Stimulated activated naive CD4-positive, alpha-beta T cell treated with Interleukin-2 at 50 U/mL for 16 hours (primary cell): ENCODE measurements around the gene PRUNE2.

Source experiments
- DNase-seq: peaks from one replicate; lab custom pipeline; 2025; lab: John Stamatoyannopoulos, UW

The PRUNE2 gene

GRCh38 chr9:76898786-76899185 lies 7.1 kb downstream of the PRUNE2 start:
- no peak for DNase-seq

DNA sequence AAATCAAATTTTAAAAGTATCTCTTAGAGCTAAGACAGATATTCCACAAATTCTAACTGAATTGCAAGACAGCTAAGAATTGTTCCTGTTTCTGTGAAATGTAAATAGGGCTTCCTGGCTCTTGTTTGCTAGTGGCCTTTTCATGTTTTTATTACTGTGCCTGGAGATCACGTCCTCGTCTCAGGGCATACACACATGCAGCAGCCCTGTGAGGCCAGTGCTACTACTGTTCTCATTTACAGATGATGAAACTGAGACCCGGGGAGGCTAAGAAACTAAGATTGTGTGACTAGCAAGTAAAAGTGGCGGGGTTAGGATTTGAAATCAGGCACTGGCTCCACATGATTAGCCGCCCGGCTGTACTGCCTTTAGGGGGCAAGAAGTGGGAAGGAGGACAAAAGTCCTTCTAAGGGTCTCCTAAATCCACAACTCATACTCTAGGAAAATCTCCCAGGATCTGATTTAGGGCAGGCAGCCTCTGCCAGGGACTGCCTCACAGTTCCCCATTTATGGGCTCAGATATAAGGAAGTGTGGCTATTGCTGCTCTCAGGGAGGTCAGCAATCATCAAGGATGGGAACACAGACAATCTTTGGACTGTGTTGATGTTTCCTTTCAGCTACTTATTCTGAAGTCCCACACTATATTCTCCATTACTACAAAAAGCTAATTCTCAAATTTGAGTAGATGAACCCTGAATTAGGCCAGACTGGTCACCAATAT lies 7.9 kb downstream of the PRUNE2 start:
- no peak for DNase-seq

DNA sequence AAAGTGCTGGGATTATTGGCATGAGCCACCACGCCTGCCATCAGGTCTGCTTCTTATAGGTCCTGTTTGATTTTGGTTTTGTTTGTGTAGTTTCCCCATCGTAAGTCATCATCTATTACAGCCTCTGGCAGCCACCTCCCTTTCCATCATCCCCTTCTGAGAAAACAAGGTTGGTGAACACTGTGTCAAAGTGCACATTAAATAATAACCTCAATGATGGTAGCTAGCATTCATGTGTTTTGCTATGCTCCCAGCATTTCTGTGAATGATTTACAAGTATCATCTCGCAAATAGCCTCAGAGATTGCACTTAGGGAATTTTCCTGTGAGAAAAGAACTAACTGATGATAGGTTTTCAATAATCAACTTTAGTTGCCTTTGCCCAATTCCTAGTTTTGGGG lies 9.9 kb downstream of the PRUNE2 start:
- DNase-seq, result no peak

- no peak for DNase-seq
These were observed 10.7 kb downstream of the PRUNE2 start for GRCh38 chr9:76895186-76895585.

DNA sequence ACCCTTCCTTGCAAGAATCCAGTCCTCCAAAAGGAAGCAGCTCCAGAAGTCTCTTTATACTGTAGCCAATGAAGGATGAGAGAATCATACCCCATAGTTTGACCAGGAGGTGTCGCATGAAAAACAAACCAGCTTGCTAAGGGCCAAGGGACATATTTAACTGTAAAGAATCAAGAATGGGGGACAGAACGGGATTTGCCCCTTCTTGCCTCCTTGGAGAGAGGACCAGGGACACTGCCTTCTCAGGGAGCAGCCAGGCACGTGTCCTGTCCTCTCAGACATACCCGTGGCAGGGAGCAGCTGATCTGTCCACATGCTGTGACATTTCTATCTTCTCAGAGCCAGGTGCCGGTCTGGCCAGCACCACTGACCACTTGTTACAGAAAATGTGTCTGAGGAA lies 11.7 kb downstream of the PRUNE2 start:
- DNase-seq, result no peak

GRCh38 chr9:76893395-76893932 lies 12.4 kb downstream of the PRUNE2 start:
- DNase-seq, result no peak

- no peak for DNase-seq
These were observed 14.0 kb downstream of the PRUNE2 start for GRCh38 chr9:76891874-76892273.

- no peak for DNase-seq
These were observed 14.6 kb downstream of the PRUNE2 start for GRCh38 chr9:76891279-76891678.

- DNase-seq, result no peak
These were observed 18.0 kb downstream of the PRUNE2 start for GRCh38 chr9:76887951-76888350.

- DNase-seq, result no peak
These were observed 18.7 kb downstream of the PRUNE2 start for GRCh38 chr9:76887003-76887821.

DNA sequence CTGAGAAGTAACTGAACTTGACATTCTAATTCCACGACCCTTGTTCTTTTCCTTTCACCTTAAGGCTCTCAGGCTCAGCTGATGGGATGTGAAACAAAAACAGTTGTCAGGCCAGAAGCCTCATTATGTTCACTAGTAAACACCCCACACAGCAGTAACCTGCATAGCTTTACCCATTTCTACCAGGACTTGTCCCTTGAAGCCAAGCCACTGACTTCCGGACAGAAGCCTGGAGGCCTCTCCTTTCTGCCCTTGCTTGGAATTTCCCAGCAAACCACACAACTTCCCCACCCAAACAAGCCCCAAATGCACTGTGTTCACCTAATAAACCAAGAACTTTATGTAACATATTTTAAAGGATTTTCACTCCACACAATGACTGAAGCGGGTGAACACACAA lies 19.6 kb downstream of the PRUNE2 start:
- no peak for DNase-seq

DNA sequence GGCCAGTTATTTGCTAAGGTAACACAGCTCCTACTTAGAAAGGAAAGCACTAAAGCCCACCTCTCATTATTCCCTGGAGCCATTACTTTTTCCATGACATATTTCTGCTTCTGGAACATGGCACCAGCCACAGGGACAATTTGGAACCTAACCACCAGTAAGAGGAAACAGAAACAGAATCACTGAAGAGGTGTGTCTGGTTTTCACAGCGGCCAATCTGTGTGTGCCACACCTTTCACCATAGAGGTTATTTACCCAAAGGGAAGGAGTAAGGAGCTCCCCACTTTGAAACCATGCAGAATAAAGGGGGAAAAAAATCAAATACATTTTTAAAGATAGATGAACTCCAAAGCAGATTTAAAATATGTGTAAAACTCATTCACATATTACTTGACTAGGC lies 21.1 kb downstream of the PRUNE2 start:
- no peak for DNase-seq

DNA sequence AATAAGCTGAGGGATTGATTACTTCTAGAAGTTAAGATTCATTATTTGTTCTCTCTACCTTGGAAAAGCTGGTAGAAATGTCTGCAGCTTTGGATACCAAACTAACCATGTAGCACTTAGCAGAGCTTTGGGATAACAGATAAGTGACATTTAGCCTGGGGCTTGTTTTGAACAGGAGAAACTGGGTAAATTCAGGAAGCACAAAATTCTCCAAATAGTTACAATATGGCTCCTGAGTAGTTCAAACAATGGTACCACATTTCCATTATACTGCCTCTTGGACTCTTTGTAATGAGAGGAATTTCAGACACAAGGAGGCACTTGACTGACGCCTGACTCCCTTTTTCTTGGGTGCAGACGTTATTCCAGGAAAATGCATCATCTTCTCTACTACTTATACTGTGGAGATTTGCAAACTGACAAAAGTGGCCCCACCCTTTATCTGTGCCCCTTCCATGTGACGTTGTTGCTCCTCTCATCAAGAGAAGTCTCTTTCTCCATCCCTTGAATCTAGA lies 22.5 kb downstream of the PRUNE2 start:
- no peak for DNase-seq

- no peak for DNase-seq
These were observed 23.2 kb downstream of the PRUNE2 start for GRCh38 chr9:76882686-76883085.

DNA sequence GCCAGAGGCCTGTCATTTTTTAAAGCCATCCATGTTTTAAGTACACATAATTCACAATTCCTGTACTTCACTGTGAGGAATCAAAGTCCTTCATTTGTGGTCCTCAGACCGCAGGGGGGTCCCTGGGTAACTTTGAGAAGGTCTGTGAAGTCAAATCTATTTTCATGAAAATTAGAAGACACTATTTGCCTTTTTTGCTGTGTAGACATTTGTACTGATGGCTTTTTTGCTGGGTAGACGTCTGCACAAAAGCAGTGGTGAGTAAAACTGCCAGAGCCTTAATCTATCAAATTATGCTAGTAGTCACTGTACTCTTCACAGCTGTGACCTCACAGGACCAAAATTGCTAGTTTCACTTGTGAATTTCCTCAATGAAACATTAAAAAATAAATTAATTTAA lies 25.7 kb downstream of the PRUNE2 start:
- no peak for DNase-seq

- DNase-seq, result no peak
These were observed 27.0 kb downstream of the PRUNE2 start for GRCh38 chr9:76878933-76879332.

DNA sequence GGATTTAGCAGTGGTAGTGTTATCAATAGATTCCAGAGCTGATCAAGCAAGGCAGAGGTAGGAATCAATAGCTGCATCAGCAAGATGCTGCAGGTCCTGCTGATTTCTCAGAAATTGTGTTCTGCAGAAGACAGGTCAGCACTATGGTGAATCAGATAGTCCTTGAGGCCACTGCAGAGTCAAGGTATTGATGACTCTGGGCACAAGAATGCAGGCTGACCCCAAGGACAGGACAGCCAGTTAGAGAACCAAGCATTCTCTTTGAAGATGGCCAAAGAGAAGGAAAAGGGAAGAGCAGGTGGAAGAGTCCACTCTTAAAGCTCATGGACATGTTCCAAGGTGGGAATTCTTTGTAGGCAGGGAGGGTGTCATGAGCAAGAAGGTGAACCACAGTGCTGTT lies 28.0 kb downstream of the PRUNE2 start:
- DNase-seq, result no peak

DNA sequence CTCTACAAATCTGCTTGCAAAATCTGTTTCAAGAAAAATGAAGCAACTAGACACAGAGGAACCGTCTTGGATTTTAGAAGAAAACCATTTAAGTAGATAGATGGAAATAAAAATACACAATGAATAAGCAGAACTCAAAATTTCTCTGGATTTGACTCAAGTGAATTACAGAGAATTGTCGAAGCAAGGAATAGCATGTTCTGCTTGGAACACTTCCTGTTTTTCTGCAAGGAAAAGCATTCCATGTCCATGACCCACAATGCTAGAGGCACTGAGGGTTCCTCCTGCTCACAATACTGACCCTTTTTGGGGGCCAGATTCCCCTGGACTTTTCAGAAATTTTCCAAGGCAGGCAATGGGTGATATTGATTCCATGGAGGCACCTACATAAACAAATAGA lies 29.8 kb downstream of the PRUNE2 start:
- DNase-seq, result no peak

- no peak for DNase-seq
These were observed 32.1 kb downstream of the PRUNE2 start for GRCh38 chr9:76873821-76874220.

DNA sequence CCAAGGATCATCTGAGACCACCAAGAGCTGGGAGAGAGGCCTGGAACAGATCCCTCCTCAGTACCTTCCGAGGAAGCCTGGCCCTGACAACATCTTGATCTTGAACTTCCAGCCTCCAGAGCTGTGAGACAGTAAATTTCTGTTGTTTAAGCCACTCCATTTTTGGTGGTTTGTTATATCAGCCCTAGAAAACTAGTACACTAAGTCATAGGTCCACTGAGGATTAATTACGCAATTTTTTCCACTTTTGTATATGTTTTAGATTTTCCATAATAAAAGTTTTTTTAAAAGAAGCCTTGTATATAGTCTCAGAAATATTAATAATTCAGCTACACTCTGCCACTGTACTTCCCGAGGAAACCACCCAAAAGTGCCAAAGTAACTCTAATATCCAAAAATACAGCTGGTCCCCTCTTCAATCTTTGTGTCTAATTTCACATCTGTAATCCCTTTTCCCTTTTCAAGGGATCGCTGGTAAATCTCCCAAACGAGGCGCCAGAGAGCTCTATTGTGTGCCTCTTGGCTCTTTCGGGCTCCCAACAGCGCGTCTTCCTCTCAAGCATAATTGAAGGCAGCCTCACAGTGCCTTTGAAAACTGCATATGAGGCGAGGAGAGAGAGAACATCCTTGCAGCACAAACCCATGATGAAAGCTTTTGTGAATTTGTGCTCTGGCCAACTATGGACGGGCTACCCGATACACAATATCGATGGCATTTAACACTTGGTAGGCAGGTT lies 32.7 kb downstream of the PRUNE2 start:
- DNase-seq, result no peak

DNA sequence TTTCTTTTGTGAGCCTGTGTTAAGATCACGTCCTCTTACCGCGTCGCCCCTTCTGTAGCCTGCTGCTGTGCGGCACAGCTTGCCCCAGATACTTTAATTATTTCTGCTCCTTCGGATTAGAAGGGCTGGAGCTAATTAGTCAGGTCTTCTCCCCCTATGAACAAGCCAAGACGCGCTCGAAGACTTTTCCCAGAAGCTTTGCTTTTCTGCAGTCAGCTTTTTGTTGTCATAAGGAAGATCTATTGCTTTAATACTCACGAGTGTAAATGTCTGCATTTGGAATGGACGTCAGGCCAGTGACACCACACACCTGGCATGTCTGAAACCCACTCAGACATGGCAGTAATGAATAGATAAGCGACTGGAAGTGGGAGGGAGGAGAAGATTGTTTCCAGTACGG lies 37.0 kb downstream of the PRUNE2 start:
- no peak for DNase-seq

DNA sequence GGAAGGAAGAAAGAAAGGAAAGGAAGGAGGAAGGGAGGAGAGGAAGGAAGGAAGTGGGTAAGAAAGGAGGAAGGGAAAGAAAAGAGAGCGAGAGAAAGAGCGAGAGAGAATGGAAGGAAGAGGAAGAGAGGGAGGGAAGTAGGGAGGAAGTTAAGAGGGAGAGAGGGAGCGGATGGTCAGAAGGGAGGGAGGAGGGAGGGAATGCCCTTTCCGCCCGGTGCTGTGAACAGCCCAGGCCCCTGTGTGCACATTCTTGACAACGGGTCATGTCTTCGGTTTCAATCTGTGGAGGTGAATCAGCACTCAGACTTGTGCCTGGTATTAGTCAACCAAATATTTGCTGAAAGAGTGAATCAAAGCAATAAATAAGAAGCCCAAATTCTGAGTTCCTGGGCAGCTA lies 39.2 kb downstream of the PRUNE2 start:
- no peak for DNase-seq
